Coronary artery (tissue), 2 donors: Measurements from ENCODE around the gene MOV10L1.

Experiments
- DNase-seq: peaks from one replicate; pipeline ENCODE4 v3.0.0-alpha.2; 2017; ENCODE audit warnings: low spot score
- H3K27ac ChIP-seq, 2 donors: fragments of 200-600 bp; sonication (generic); one replicate each; pipeline ENCODE4 v1.5.1; 2016 to 2019
- H3K4me3 ChIP-seq: fragments of 200-600 bp; sonication (generic); 2 replicates; pipeline ENCODE4 v1.5.1; 2016; ENCODE audit warnings: mild to moderate bottlenecking, moderate library complexity
- TF ChIP-seq, protein P1 (sequence below): fragments of 200-600 bp; sonication (generic); IDR thresholded peaks from one replicate; pipeline ENCODE4 v1.5.1; 2019; ENCODE audit warnings: antibody characterized with exemption

MOV10L1 gene

GRCh38 chr22:50175191-50175461, 85.3 kb downstream of the MOV10L1 start:
- TF ChIP-seq, protein P1, sequence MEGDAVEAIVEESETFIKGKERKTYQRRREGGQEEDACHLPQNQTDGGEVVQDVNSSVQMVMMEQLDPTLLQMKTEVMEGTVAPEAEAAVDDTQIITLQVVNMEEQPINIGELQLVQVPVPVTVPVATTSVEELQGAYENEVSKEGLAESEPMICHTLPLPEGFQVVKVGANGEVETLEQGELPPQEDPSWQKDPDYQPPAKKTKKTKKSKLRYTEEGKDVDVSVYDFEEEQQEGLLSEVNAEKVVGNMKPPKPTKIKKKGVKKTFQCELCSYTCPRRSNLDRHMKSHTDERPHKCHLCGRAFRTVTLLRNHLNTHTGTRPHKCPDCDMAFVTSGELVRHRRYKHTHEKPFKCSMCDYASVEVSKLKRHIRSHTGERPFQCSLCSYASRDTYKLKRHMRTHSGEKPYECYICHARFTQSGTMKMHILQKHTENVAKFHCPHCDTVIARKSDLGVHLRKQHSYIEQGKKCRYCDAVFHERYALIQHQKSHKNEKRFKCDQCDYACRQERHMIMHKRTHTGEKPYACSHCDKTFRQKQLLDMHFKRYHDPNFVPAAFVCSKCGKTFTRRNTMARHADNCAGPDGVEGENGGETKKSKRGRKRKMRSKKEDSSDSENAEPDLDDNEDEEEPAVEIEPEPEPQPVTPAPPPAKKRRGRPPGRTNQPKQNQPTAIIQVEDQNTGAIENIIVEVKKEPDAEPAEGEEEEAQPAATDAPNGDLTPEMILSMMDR, result no peak
- Histone ChIP-seq H3K27ac (no peak overlapping the region), H3K4me3 (no peak overlapping the region)
- DNase-seq, result no peak

DNA sequence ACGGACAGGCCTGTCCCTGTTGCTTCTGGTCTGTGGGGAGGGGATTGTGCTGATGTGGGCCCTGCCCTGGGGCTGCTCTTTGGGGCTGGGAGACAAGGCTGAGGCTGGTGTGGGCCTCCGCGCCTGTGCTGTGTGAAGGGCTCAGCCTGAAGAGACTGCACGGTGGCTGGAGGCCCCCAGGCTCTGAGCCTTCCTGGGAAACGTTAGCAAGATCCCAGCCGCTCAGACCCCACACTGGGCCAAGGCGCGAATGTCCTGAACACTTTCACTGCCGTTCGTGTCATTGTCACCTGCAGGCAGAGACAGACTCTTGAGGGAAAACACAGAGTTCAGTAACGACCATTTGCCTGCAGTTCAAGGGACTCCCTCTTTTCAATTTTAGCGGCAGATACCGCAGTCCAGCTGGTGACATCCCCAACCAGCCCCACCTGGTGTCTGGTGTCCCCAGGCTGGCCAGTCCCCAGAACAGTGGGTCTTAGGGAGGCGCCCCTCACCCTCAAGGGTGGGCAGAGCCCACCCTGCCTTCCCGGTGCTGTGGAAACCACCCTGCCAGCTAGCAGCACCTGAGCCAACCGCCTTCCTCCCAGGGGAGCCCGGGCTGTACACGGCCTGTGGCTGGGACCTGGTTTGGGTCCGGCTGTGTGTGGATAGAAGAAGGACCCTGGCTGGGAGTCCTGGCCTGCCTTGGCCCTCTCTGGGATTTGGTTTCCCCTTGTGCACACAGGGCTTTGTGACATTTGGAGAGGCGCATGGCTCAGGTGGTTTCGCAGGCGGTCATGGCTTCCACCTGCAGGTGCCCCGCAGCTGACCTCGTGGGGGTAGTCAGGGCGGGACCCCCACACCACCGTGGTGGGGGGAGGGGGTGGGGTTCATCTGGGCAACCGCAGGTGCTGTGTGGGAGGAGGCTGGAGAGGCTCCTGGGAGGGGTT, 86.4 kb downstream of the MOV10L1 start:
- no peak for DNase-seq
- TF ChIP-seq, protein P1, result no peak
- no peak overlapping the region for H3K27ac ChIP-seq
- H3K4me3 ChIP-seq, result no peak overlapping the region

- H3K27ac ChIP-seq, result no peak overlapping the region
- DNase-seq, result no peak
- TF ChIP-seq, protein P1, result no peak
- no peak overlapping the region for H3K4me3 ChIP-seq
Measured at GRCh38 chr22:50176850-50177536, 87.2 kb downstream of the MOV10L1 start.

DNA sequence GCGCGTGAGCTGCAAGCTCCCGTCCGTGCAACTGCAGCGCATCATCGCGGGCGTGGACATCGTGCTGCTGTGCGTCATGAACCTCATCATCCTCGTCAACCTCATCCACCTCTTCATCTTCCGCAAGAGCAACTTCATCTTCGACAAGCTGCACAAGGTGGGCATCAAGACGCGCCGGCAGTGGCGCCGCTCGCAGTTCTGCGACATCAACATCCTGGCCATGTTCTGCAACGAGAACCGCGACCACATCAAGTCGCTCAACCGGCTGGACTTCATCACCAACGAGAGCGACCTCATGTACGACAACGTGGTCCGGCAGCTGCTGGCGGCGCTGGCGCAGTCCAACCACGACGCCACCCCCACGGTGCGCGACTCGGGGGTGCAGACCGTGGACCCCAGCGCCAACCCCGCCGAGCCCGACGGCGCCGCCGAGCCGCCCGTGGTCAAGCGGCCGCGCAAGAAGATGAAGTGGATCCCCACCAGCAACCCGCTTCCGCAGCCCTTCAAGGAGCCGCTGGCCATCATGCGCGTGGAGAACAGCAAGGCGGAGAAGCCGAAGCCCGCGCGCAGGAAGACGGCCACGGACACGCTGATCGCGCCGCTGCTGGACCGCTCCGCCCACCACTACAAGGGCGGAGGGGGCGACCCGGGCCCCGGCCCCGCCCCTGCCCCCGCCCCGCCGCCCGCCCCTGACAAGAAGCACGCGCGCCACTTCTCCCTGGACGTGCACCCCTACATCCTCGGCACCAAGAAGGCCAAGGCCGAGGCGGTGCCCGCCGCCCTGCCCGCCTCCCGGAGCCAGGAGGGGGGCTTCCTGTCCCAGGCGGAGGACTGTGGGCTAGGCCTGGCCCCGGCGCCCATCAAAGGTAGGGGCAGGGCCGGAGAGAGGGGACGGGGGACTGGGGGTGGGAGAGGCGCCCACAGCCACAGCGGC, 88.0 kb downstream of the MOV10L1 start:
- no peak overlapping the region for H3K4me3 ChIP-seq
- no peak for DNase-seq
- TF ChIP-seq, protein P1, result no peak
- no peak overlapping the region for H3K27ac ChIP-seq

GRCh38 chr22:50178471-50178864, 88.7 kb downstream of the MOV10L1 start:
- TF ChIP-seq, protein P1, result no peak
- no peak overlapping the region for H3K4me3 ChIP-seq
- DNase-seq, result no peak
- no peak overlapping the region for H3K27ac ChIP-seq

- no peak for DNase-seq
- no peak overlapping the region for H3K4me3 ChIP-seq
Measured at GRCh38 chr22:50178871-50179869, 89.4 kb downstream of the MOV10L1 start.

More at GRCh38 chr22:50178871-50179869, 89.4 kb downstream of the MOV10L1 start:
- TF ChIP-seq, protein P1, result no peak
- no peak overlapping the region for H3K27ac ChIP-seq
